ENCODE data around the gene BACH2. TPM values are rescaled to one million over a fixed set of nuclear protein-coding genes. Genes with fewer than 3 reads are reported as not detected.

Gene BACH2
- total and polyA plus RNA-seq, 2 of the 4 experiments (the other 2 are of a cell fraction): 1.3 to 1.4 TPM

DNA sequence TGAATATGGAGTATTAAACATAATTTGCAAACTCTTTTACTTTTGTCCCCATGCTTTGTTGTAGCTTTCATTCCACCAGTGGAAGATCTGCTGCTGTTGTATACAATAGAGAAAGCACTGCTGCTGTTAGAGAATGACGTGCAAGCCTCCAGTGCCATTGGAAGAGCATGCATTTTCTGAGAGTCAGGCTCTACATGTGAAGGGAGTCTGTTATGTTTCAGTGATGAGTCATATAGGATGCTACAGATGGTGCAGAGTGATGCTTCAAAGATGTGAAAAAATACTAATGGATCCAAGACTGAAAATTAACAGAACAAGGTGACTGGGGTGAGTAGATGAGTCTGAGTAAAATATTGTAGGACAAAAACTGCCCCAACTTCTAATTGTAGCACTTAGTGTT, 22.4 kb upstream of the BACH2 start:
- no peak overlapping the region for H3K18ac ChIP-seq (ENCODE audit: low read depth, low read length)
- in situ Hi-C loops (cut with MboI; ENCODE audit: low sequenced_read_pairs) (no loop called here), intact Hi-C loops (cut with micrococcal nuclease) (no loop called here), dilution Hi-C loops (cut with HindIII; ENCODE audit: low sequenced_read_pairs, unreplicated experiment) (no loop called here)
- H3K9me1 ChIP-seq (ENCODE audit: insufficient read depth, low read length): no peaks in the 10 kb centered on the region; the same call in 1 of the 2 replicates
- H3K4me2 ChIP-seq (ENCODE audit: low read depth, low read length): no peak overlapping the region
- ChIA-PET POLR2A (ENCODE audit: unreplicated experiment) (no interaction called here), CTCF (no interaction called here)
- H4K5ac ChIP-seq (ENCODE audit: low read depth, low read length): no peak overlapping the region
- no peak overlapping the region for H2BK120ac ChIP-seq (ENCODE audit: low read depth, low read length)
- H2BK15ac ChIP-seq (ENCODE audit: low read depth, low read length): no peak overlapping the region
- no CpG with 5 or more reads among the region's 1 CpG for WGBS, 2 experiments (ENCODE audit: extremely low coverage in 2 of 2, insufficient read length in 1 of 2)
- H2BK5ac ChIP-seq (ENCODE audit: low read depth, low read length, poor library complexity, severe bottlenecking): no peak overlapping the region
- H3K4me1 ChIP-seq (ENCODE audit: control insufficient read depth, insufficient read depth, low read length): no peaks in the 10 kb centered on the region
- no peak overlapping the region for H3K56ac ChIP-seq (ENCODE audit: extremely low read depth, insufficient read depth, low read length)
- H3K4ac ChIP-seq (ENCODE audit: low read depth, low read length): no peak overlapping the region
- no peak overlapping the region for H3K14ac ChIP-seq (replicated peaks; ENCODE audit: low read depth, low read length)
- H2BK20ac ChIP-seq (ENCODE audit: low read depth, low read length): no peak overlapping the region
- no peaks in the 10 kb centered on the region for H3K9me3 ChIP-seq (ENCODE audit: control insufficient read depth, insufficient read depth, low read length)
- no peak overlapping the region for H2AK5ac ChIP-seq (ENCODE audit: low read depth, low read length)
- H3K79me1 ChIP-seq (ENCODE audit: low read depth in 1 of 2, low read length in 2 of 2): no peaks in the 10 kb centered on the region
- no peak overlapping the region for H3K9ac ChIP-seq (ENCODE audit: low read depth, low read length)
- no peak overlapping the region for H3K23ac ChIP-seq (ENCODE audit: low read depth, low read length)
- peaks cover 17% of the 10 kb centered on the region for H3K27me3 ChIP-seq (ENCODE audit: control insufficient read depth, insufficient read depth, low read length)
- H4K8ac ChIP-seq (ENCODE audit: low read depth in 2 of 2, low read length in 2 of 2): no peak overlapping the region
- no peak overlapping the region for H3K27ac ChIP-seq (ENCODE audit: insufficient read depth, low read length)
- no peak overlapping the region for H2AK9ac ChIP-seq (replicated peaks; ENCODE audit: low read depth, low read length, poor library complexity)
- H2AFZ ChIP-seq (replicated peaks; ENCODE audit: low read length, poor library complexity): no peak overlapping the region
- DNase-seq (peak; percentile 79), ATAC-seq (ENCODE audit: low read depth) (peak; percentile 90)
- no peaks in the 10 kb centered on the region for H3K36me3 ChIP-seq (ENCODE audit: control insufficient read depth, insufficient read depth, low read length)
- TF ChIP-seq RFX5 (IDR thresholded peaks at IDR 0.05; ENCODE audit: low read depth, low read length): no peak
- TF ChIP-seq BHLHE40 (IDR thresholded peaks at IDR 0.05; ENCODE audit: low read depth, low read length): no peak
- peak; percentile 47; the same call in 1 of the 2 replicates for TF ChIP-seq FOS (IDR thresholded peaks at IDR 0.05; ENCODE audit: low read depth, low read length)
- TF ChIP-seq MXI1 (IDR thresholded peaks at IDR 0.05; ENCODE audit: borderline replicate concordance, low read depth, low read length): no peak
- no peaks in the 10 kb centered on the region for H4K20me1 ChIP-seq (ENCODE audit: insufficient read depth, low read length)
- no TSS peak for BruUV-seq (replicated peaks)
- no peak overlapping the region for H3K4me3 ChIP-seq (ENCODE audit: insufficient read depth, low read depth, low read length)
- H4K91ac ChIP-seq (ENCODE audit: insufficient read depth, low read depth, low read length): no peak overlapping the region
